ENCODE data around the gene NR2C2AP.

Gene NR2C2AP

GRCh38 chr19:19155495-19156219, 47.6 kb downstream of the NR2C2AP start:
- Mint-ChIP-seq H3K27ac (peak overlapping the region; percentile 58), H3K36me3 (peaks cover 18% of the 10 kb centered on the region), H3K9me3 (peaks cover 8% of the 10 kb centered on the region), H3K27me3 (no peaks in the 10 kb centered on the region), H3K4me1 (peaks cover 53% of the 10 kb centered on the region), H3K4me3 (peak overlapping the region; percentile 58)
- ATAC-seq = peak; percentile 84

GRCh38 chr19:19154768-19155494, 48.3 kb downstream of the NR2C2AP start:
- Mint-ChIP-seq H3K9me3 (peaks cover 8% of the 10 kb centered on the region), H3K4me1 (peaks cover 56% of the 10 kb centered on the region), H3K27ac (peak overlapping the region; percentile 58), H3K36me3 (peaks cover 18% of the 10 kb centered on the region), H3K27me3 (no peaks in the 10 kb centered on the region), H3K4me3 (peak overlapping the region; percentile 16)
- ATAC-seq = no peak

- peaks cover 34% of the 10 kb centered on the region for H3K36me3 Mint-ChIP-seq
- no peaks in the 10 kb centered on the region for H3K27me3 Mint-ChIP-seq
- no peak for ATAC-seq
- peak overlapping the region; percentile 54 for H3K27ac Mint-ChIP-seq
- H3K9me3 Mint-ChIP-seq = peaks cover 8% of the 10 kb centered on the region
- H3K4me1 Mint-ChIP-seq = peaks cover 53% of the 10 kb centered on the region
- H3K4me3 Mint-ChIP-seq = no peak overlapping the region
Measured at GRCh38 chr19:19152668-19153384, 50.4 kb downstream of the NR2C2AP start.

- peak overlapping the region; percentile 69 for H3K27ac Mint-ChIP-seq
- H3K4me3 Mint-ChIP-seq = no peak overlapping the region
- H3K9me3 Mint-ChIP-seq = peaks cover 8% of the 10 kb centered on the region
Measured at GRCh38 chr19:19151418-19151817, 51.8 kb downstream of the NR2C2AP start.

More at GRCh38 chr19:19151418-19151817, 51.8 kb downstream of the NR2C2AP start:
- H3K36me3 Mint-ChIP-seq = peaks cover 46% of the 10 kb centered on the region
- peak; percentile 91 for ATAC-seq
- no peaks in the 10 kb centered on the region for H3K27me3 Mint-ChIP-seq
- peaks cover 53% of the 10 kb centered on the region for H3K4me1 Mint-ChIP-seq

Measured in stimulated activated memory B cell treated with anti-CD40 and anti-IgM and Interleukin-4, amounts not matched to agents 10 μg/mL and 1 μg/mL and 100 μg/mL, for 72 hours (primary cell).